HEK293 (cell line): ENCODE data around the gene AGO3.

Experiments used
- KLF1 ChIP-seq: fragments of 450-650 bp; formaldehyde crosslinking; IDR thresholded peaks from 2 replicates; pipeline ENCODE4 v1.5.1; 2016; ENCODE audit warnings: missing biosample characterization, missing genetic modification characterization
- KLF9 ChIP-seq: fragments of 450-650 bp; formaldehyde crosslinking; IDR thresholded peaks from 2 replicates; pipeline ENCODE4 v1.5.1; 2016; ENCODE audit warnings: missing biosample characterization, missing genetic modification characterization, low read depth
- REPIN1 ChIP-seq: fragments of 450-650 bp; formaldehyde crosslinking; IDR thresholded peaks from 2 replicates; pipeline ENCODE4 v1.5.1; 2017; ENCODE audit warnings: missing biosample characterization, missing genetic modification characterization, low read depth
- TRIM28 ChIP-seq: IDR thresholded peaks from 2 replicates; pipeline ENCODE4 v1.6.1; 2011; ENCODE audit warnings: low read length, control low read depth, borderline replicate concordance
- ZBTB1 ChIP-seq: fragments of 450-650 bp; formaldehyde crosslinking; IDR thresholded peaks from 2 replicates; pipeline ENCODE4 v1.5.1; 2016; ENCODE audit warnings: missing biosample characterization, missing genetic modification characterization
- ZNF121 ChIP-seq: fragments of 450-650 bp; formaldehyde crosslinking; IDR thresholded peaks from 2 replicates; pipeline ENCODE4 v1.5.1; 2016; ENCODE audit warnings: missing biosample characterization, missing genetic modification characterization
- ZNF138 ChIP-seq: fragments of 450-650 bp; formaldehyde crosslinking; IDR thresholded peaks from 2 replicates; pipeline ENCODE4 v1.5.1; 2016; ENCODE audit warnings: missing biosample characterization, missing genetic modification characterization, borderline replicate concordance
- ZNF140 ChIP-seq: fragments of 450-650 bp; formaldehyde crosslinking; IDR thresholded peaks from 2 replicates; pipeline ENCODE4 v1.5.1; 2016; ENCODE audit warnings: missing biosample characterization, missing genetic modification characterization
- ZNF169 ChIP-seq: fragments of 450-650 bp; formaldehyde crosslinking; IDR thresholded peaks from 2 replicates; pipeline ENCODE4 v1.5.1; 2016; ENCODE audit warnings: missing biosample characterization, missing genetic modification characterization
- ZNF184 ChIP-seq: fragments of 450-650 bp; IDR thresholded peaks from 2 replicates; pipeline ENCODE4 v1.5.1; 2018; ENCODE audit warnings: missing biosample characterization, mild to moderate bottlenecking, missing genetic modification characterization
- ZNF211 ChIP-seq: fragments of 450-650 bp; formaldehyde crosslinking; IDR thresholded peaks from 2 replicates; pipeline ENCODE4 v1.5.1; 2016; ENCODE audit warnings: low read depth, missing biosample characterization, missing genetic modification characterization
- ZNF23 ChIP-seq: fragments of 450-650 bp; formaldehyde crosslinking; IDR thresholded peaks from 2 replicates; pipeline ENCODE4 v1.5.1; 2016; ENCODE audit warnings: missing biosample characterization, missing genetic modification characterization, borderline replicate concordance
- ZNF302 ChIP-seq: fragments of 450-650 bp; formaldehyde crosslinking; IDR thresholded peaks from 2 replicates; pipeline ENCODE4 v1.5.1; 2016; ENCODE audit warnings: missing biosample characterization, missing genetic modification characterization, low read depth
- ZNF311 ChIP-seq: fragments of 450-650 bp; formaldehyde crosslinking; IDR thresholded peaks from 2 replicates; pipeline ENCODE4 v1.5.1; 2017; ENCODE audit warnings: missing biosample characterization, missing genetic modification characterization, borderline replicate concordance
- ZNF394 ChIP-seq: fragments of 450-650 bp; formaldehyde crosslinking; IDR thresholded peaks from 2 replicates; pipeline ENCODE4 v1.5.1; 2016; ENCODE audit warnings: missing biosample characterization, missing genetic modification characterization, mild to moderate bottlenecking, moderate library complexity, borderline replicate concordance
- ZNF473 ChIP-seq: fragments of 450-650 bp; formaldehyde crosslinking; IDR thresholded peaks from 2 replicates; pipeline ENCODE4 v1.5.1; 2017; ENCODE audit warnings: missing biosample characterization, missing genetic modification characterization
- ZNF600 ChIP-seq: fragments of 450-650 bp; formaldehyde crosslinking; IDR thresholded peaks from 2 replicates; pipeline ENCODE4 v1.5.1; 2016; ENCODE audit warnings: missing biosample characterization, missing genetic modification characterization
- ZNF610 ChIP-seq: fragments of 450-650 bp; formaldehyde crosslinking; IDR thresholded peaks from 2 replicates; pipeline ENCODE4 v1.5.1; 2016; ENCODE audit warnings: missing biosample characterization, missing genetic modification characterization, borderline replicate concordance
- ZNF624 ChIP-seq: fragments of 450-650 bp; formaldehyde crosslinking; IDR thresholded peaks from 2 replicates; pipeline ENCODE4 v1.5.1; 2017; ENCODE audit warnings: missing biosample characterization, missing genetic modification characterization
- ZNF660 ChIP-seq: fragments of 450-650 bp; IDR thresholded peaks from 2 replicates; pipeline ENCODE4 v1.5.1; 2018; ENCODE audit warnings: missing biosample characterization, mild to moderate bottlenecking, missing genetic modification characterization
- ZNF677 ChIP-seq: fragments of 450-650 bp; IDR thresholded peaks from 2 replicates; pipeline ENCODE4 v1.5.0; 2018; ENCODE audit warnings: missing biosample characterization, mild to moderate bottlenecking, missing genetic modification characterization, moderate library complexity
- ZNF777 ChIP-seq: fragments of 450-650 bp; formaldehyde crosslinking; IDR thresholded peaks from 2 replicates; pipeline ENCODE4 v1.5.1; 2017; ENCODE audit warnings: missing biosample characterization, missing genetic modification characterization, borderline replicate concordance
- ZNF791 ChIP-seq: fragments of 450-650 bp; formaldehyde crosslinking; IDR thresholded peaks from 2 replicates; pipeline ENCODE4 v1.5.1; 2016; ENCODE audit warnings: missing biosample characterization, missing genetic modification characterization
- ZNF830 ChIP-seq: fragments of 450-650 bp; IDR thresholded peaks from 2 replicates; pipeline ENCODE4 v1.5.0; 2018; ENCODE audit warnings: missing biosample characterization, missing genetic modification characterization, low read depth, mild to moderate bottlenecking, moderate library complexity
- ZSCAN30 ChIP-seq: fragments of 450-650 bp; IDR thresholded peaks from 2 replicates; pipeline ENCODE4 v1.5.1; 2018; ENCODE audit warnings: missing biosample characterization, mild to moderate bottlenecking, missing genetic modification characterization, moderate library complexity
- TF ChIP-seq, protein P1 (sequence below): fragments of 450-650 bp; formaldehyde crosslinking; IDR thresholded peaks from 2 replicates; pipeline ENCODE4 v1.5.1; 2016; ENCODE audit warnings: missing biosample characterization, missing genetic modification characterization, low read depth
- TF ChIP-seq, protein P2 (sequence below): fragments of 450-650 bp; formaldehyde crosslinking; IDR thresholded peaks from 2 replicates; pipeline ENCODE4 v1.5.1; 2016; ENCODE audit warnings: missing biosample characterization, missing genetic modification characterization, low read depth
- TF ChIP-seq, protein P3 (sequence below): fragments of 450-650 bp; IDR thresholded peaks from 2 replicates; pipeline ENCODE4 v1.5.1; 2018; ENCODE audit warnings: missing biosample characterization, missing genetic modification characterization
- TF ChIP-seq, protein P4 (sequence below): fragments of 450-650 bp; formaldehyde crosslinking; IDR thresholded peaks from 2 replicates; pipeline ENCODE4 v1.5.1; 2016; ENCODE audit warnings: missing biosample characterization, missing genetic modification characterization
- TF ChIP-seq, protein P5 (sequence below): fragments of 450-650 bp; formaldehyde crosslinking; IDR thresholded peaks from 2 replicates; pipeline ENCODE4 v1.5.1; 2016; ENCODE audit warnings: missing biosample characterization, missing genetic modification characterization

The AGO3 gene

DNA sequence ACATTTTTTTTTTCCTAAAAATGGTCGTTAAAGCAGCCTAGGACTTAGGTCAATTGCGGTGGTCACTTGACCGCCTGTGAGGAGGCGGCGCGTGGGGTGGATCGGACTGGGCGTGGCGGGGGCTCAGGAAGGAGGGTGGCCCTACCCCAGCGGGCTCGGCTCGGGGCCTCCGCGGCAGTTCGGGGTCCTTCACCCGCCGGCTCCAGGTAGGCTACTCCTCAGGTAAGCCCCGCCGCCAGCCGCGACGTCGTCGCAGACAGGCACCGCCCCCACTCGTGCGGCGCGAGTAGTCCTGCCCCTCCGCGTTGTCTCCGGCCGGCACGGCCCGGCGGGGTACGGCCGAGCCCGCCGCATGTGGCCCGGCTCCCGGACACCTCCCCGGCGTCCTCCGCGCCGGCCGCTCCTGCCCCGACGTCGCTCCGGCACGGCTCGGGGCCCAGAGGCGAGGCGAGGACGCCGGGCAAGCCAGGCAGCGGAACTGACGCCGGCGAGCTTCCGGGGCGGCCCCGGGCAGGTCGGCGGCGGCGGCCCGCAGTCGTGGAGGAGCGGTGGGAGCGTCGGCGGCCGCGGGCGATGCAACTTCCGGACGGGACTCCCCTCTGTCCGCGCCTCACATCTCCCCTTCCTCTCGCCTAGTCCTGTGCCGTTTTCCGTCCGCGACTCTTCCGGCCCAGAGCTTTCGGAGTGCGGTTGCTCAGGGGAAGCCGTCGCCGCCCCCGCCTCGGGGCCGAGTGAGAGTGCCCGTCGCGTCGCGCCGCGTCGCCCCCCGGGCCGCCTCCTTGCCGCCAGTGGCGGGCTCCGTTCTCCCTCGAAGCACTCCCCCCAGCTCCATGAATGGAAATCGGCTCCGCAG lies at the start of gene AGO3 (continued):
- no peak for TF ChIP-seq ZNF830 (tag by site-specific recombination)
- no peak for TF ChIP-seq ZNF211
- no peak for TF ChIP-seq ZNF791 (tag by site-specific recombination)
- TF ChIP-seq, protein P1, sequence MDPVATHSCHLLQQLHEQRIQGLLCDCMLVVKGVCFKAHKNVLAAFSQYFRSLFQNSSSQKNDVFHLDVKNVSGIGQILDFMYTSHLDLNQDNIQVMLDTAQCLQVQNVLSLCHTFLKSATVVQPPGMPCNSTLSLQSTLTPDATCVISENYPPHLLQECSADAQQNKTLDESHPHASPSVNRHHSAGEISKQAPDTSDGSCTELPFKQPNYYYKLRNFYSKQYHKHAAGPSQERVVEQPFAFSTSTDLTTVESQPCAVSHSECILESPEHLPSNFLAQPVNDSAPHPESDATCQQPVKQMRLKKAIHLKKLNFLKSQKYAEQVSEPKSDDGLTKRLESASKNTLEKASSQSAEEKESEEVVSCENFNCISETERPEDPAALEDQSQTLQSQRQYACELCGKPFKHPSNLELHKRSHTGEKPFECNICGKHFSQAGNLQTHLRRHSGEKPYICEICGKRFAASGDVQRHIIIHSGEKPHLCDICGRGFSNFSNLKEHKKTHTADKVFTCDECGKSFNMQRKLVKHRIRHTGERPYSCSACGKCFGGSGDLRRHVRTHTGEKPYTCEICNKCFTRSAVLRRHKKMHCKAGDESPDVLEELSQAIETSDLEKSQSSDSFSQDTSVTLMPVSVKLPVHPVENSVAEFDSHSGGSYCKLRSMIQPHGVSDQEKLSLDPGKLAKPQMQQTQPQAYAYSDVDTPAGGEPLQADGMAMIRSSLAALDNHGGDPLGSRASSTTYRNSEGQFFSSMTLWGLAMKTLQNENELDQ, result no peak
- no peak for TF ChIP-seq ZBTB1 (tag by site-specific recombination)
- TF ChIP-seq ZNF394 (tag by site-specific recombination), result no peak; the same call in 1 of the 2 replicates
- TF ChIP-seq ZNF23 (tag by site-specific recombination), result no peak
- TF ChIP-seq ZNF677, result peak; percentile 50; the same call in 1 of the 2 replicates
- no peak for TF ChIP-seq ZNF121 (tag by site-specific recombination)
- TF ChIP-seq, protein P2, sequence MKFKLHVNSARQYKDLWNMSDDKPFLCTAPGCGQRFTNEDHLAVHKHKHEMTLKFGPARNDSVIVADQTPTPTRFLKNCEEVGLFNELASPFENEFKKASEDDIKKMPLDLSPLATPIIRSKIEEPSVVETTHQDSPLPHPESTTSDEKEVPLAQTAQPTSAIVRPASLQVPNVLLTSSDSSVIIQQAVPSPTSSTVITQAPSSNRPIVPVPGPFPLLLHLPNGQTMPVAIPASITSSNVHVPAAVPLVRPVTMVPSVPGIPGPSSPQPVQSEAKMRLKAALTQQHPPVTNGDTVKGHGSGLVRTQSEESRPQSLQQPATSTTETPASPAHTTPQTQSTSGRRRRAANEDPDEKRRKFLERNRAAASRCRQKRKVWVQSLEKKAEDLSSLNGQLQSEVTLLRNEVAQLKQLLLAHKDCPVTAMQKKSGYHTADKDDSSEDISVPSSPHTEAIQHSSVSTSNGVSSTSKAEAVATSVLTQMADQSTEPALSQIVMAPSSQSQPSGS (tag by site-specific recombination), result no peak
- no peak for TF ChIP-seq TRIM28
- TF ChIP-seq ZSCAN30 (tag by site-specific recombination), result peak; percentile 80
- TF ChIP-seq ZNF169 (tag by site-specific recombination), result no peak
- TF ChIP-seq ZNF610 (tag by site-specific recombination), result peak; percentile 95
- TF ChIP-seq KLF1 (tag by site-specific recombination), result peak; percentile 70
- TF ChIP-seq ZNF140, result no peak
- TF ChIP-seq ZNF600 (tag by site-specific recombination), result peak; percentile 5; the same call in 1 of the 2 replicates
- peak; percentile 87 for TF ChIP-seq KLF9 (tag by site-specific recombination)
- TF ChIP-seq, protein P3, sequence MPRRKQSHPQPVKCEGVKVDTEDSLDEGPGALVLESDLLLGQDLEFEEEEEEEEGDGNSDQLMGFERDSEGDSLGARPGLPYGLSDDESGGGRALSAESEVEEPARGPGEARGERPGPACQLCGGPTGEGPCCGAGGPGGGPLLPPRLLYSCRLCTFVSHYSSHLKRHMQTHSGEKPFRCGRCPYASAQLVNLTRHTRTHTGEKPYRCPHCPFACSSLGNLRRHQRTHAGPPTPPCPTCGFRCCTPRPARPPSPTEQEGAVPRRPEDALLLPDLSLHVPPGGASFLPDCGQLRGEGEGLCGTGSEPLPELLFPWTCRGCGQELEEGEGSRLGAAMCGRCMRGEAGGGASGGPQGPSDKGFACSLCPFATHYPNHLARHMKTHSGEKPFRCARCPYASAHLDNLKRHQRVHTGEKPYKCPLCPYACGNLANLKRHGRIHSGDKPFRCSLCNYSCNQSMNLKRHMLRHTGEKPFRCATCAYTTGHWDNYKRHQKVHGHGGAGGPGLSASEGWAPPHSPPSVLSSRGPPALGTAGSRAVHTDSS (tag by site-specific recombination), result no peak
- TF ChIP-seq REPIN1 (tag by site-specific recombination), result 0 out of 2 replicates have a peak, but pooled peaks have one; percentile 75
- TF ChIP-seq ZNF777 (tag by site-specific recombination), result peak; percentile 67; the same call in 1 of the 2 replicates
- TF ChIP-seq, protein P4, sequence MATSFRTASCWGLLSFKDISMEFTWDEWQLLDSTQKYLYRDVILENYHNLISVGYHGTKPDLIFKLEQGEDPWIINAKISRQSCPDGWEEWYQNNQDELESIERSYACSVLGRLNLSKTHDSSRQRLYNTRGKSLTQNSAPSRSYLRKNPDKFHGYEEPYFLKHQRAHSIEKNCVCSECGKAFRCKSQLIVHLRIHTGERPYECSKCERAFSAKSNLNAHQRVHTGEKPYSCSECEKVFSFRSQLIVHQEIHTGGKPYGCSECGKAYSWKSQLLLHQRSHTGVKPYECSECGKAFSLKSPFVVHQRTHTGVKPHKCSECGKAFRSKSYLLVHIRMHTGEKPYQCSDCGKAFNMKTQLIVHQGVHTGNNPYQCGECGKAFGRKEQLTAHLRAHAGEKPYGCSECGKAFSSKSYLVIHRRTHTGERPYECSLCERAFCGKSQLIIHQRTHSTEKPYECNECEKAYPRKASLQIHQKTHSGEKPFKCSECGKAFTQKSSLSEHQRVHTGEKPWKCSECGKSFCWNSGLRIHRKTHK (tag by site-specific recombination), result no peak
- TF ChIP-seq ZNF138 (tag by site-specific recombination), result no peak
- no peak for TF ChIP-seq ZNF624
- TF ChIP-seq, protein P5, sequence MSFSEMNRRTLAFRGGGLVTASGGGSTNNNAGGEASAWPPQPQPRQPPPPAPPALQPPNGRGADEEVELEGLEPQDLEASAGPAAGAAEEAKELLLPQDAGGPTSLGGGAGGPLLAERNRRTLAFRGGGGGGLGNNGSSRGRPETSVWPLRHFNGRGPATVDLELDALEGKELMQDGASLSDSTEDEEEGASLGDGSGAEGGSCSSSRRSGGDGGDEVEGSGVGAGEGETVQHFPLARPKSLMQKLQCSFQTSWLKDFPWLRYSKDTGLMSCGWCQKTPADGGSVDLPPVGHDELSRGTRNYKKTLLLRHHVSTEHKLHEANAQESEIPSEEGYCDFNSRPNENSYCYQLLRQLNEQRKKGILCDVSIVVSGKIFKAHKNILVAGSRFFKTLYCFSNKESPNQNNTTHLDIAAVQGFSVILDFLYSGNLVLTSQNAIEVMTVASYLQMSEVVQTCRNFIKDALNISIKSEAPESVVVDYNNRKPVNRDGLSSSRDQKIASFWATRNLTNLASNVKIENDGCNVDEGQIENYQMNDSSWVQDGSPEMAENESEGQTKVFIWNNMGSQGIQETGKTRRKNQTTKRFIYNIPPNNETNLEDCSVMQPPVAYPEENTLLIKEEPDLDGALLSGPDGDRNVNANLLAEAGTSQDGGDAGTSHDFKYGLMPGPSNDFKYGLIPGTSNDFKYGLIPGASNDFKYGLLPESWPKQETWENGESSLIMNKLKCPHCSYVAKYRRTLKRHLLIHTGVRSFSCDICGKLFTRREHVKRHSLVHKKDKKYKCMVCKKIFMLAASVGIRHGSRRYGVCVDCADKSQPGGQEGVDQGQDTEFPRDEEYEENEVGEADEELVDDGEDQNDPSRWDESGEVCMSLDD, result peak; percentile 41; the same call in 1 of the 2 replicates
- no peak for TF ChIP-seq ZNF302 (tag by site-specific recombination)
- TF ChIP-seq ZNF473 (tag by site-specific recombination), result no peak
- peak; percentile 18; the same call in 1 of the 2 replicates for TF ChIP-seq ZNF184
- TF ChIP-seq ZNF311 (tag by site-specific recombination), result no peak
- peak; percentile 82; the same call in 1 of the 2 replicates for TF ChIP-seq ZNF660 (tag by site-specific recombination)
